Natural killer cell (primary cell): ENCODE measurements around the gene MAPK1. TPM values are rescaled to one million over a fixed set of nuclear protein-coding genes. Genes with fewer than 3 reads are reported as not detected.
"Not testable (repeated sequence)": the region's sequence is repeated elsewhere in the genome, so short reads cannot be mapped to it uniquely, and the experiment has no call there.

Experiments
- ATAC-seq, 3 donors: fragments of 150-1000 bp in 2 of 3; fragments of 200-7000 bp in 1 of 3; cut with Tn5 transposase; 1 replicate in 1 of 3; 2 replicates in 2 of 3; pipeline ENCODE4 v1.10.0; 2021; ENCODE audit warnings: mild to moderate bottlenecking in 2 of 3, moderate library complexity in 2 of 3
- DNase-seq, 2 donors: peaks; one replicate each; pipeline versions ENCODE4 v3.0.0 to v3.0.0-alpha.2; 2013 to 2021; ENCODE audit warnings: mixed read lengths in 1 of 2
- H3K27ac ChIP-seq: one replicate; pipeline ENCODE4 v1.5.1; 2013; ENCODE audit warnings: mild to moderate bottlenecking, low read length
- H3K27me3 ChIP-seq: one replicate; pipeline ENCODE4 v1.6.1; 2013; ENCODE audit warnings: low read length; ENCODE audit not compliant: control insufficient read depth, insufficient read depth
- H3K36me3 ChIP-seq: one replicate; pipeline ENCODE4 v1.6.1; 2013; ENCODE audit warnings: low read length; ENCODE audit not compliant: control insufficient read depth, insufficient read depth
- H3K4me1 ChIP-seq: one replicate; pipeline ENCODE4 v1.6.1; 2013; ENCODE audit warnings: low read length; ENCODE audit not compliant: control insufficient read depth, insufficient read depth
- H3K4me3 ChIP-seq: one replicate; pipeline ENCODE4 v1.5.1; 2013; ENCODE audit warnings: low read length
- H3K9me3 ChIP-seq: one replicate; pipeline ENCODE4 v1.6.1; 2013; ENCODE audit warnings: low read length; ENCODE audit not compliant: control insufficient read depth, insufficient read depth
- H3K27ac Mint-ChIP-seq, 2 donors: one replicate each; pipeline ENCODE4 v1.8.0; 2022; ENCODE audit warnings: mild to moderate bottlenecking in 2 of 2, mixed read lengths in 2 of 2, moderate library complexity in 1 of 2
- H3K27me3 Mint-ChIP-seq, 2 donors: one replicate each; pipeline ENCODE4 v1.8.0; 2022; ENCODE audit warnings: low read depth in 2 of 2, mixed read lengths in 2 of 2
- H3K36me3 Mint-ChIP-seq: one replicate; pipeline ENCODE4 v1.8.0; 2022; ENCODE audit warnings: mixed read lengths
- H3K4me1 Mint-ChIP-seq, 2 donors: one replicate each; pipeline ENCODE4 v1.8.0; 2022; ENCODE audit warnings: mixed read lengths in 2 of 2
- H3K4me3 Mint-ChIP-seq: one replicate; pipeline ENCODE4 v1.8.0; 2022; ENCODE audit warnings: mild to moderate bottlenecking, moderate library complexity, mixed read lengths
- H3K9me3 Mint-ChIP-seq, 2 donors: one replicate each; pipeline ENCODE4 v1.8.0; 2022; ENCODE audit warnings: mixed read lengths in 2 of 2
- CTCF ChIP-seq: fragments of 200-600 bp; IDR thresholded peaks from one replicate; pipeline ENCODE4 v1.8.0; 2022; ENCODE audit warnings: antibody characterized with exemption
- WGBS: methylation state at CpG from one replicate; pipeline ENCODE4 v1.1.7; 2013; ENCODE audit warnings: missing lambda C conversion rate; ENCODE audit not compliant: insufficient coverage; 5-methylcytosine and 5-hydroxymethylcytosine counted together
- intact Hi-C: fragments of 100-400 bp; cut with micrococcal nuclease; formaldehyde crosslinking; loops from one replicate; pipeline ENCODE4 v1.14.2; 2022
- total RNA-seq, 4 donors: library from RNA; stranded (reverse); fragments of 120-200 nt in 1 of 4; gene quantifications; one replicate each; pipeline versions ENCODE4 v1.2.3 to v1.2.4, GENCODE V29; 2013 to 2022

Gene MAPK1
- total RNA-seq, 3 donors from 2014 or later (not counting 1 experiment from before 2014, with no cell fraction given) = 189 to 246 (median 214) TPM

GRCh38 chr22:21753374-21754111 lies 113.9 kb downstream of the MAPK1 start:
- Histone ChIP-seq H3K4me1 (peaks cover 40% of the 10 kb centered on the region), H3K4me3 (no peak overlapping the region), H3K27me3 (no peaks in the 10 kb centered on the region), H3K9me3 (no peaks in the 10 kb centered on the region), H3K27ac (no peak overlapping the region), H3K36me3 (peaks cover 14% of the 10 kb centered on the region)
- DNase-seq (no peak), ATAC-seq (no peak)
- peaks cover 61 to 69% of the 10 kb centered on the region in 2 donors for H3K4me1 Mint-ChIP-seq
- no peak overlapping the region for H3K4me3 Mint-ChIP-seq
- H3K9me3 Mint-ChIP-seq = no peaks in the 10 kb centered on the region
- H3K27ac Mint-ChIP-seq = peak overlapping the region in 1 of 2 donors; percentile 69
- intact Hi-C loops = no loop called here
- 90% methylated on average over 14 of the region's 14 CpGs for WGBS
- no peak for TF ChIP-seq CTCF
- H3K27me3 Mint-ChIP-seq = no peaks in the 10 kb centered on the region
- peaks cover 6% of the 10 kb centered on the region for H3K36me3 Mint-ChIP-seq

- no peaks in the 10 kb centered on the region for H3K9me3 Mint-ChIP-seq
- DNase-seq (no peak), ATAC-seq (peak in 1 of 3 donors; percentile 51)
- no peak overlapping the region for H3K4me3 Mint-ChIP-seq
- no peak for TF ChIP-seq CTCF
- peak overlapping the region; percentile 14 to 84 for H3K27ac Mint-ChIP-seq
- Histone ChIP-seq H3K27ac (peak overlapping the region; percentile 7), H3K27me3 (no peaks in the 10 kb centered on the region), H3K4me1 (peaks cover 37% of the 10 kb centered on the region), H3K9me3 (no peaks in the 10 kb centered on the region), H3K36me3 (peaks cover 9% of the 10 kb centered on the region), H3K4me3 (no peak overlapping the region)
- no peaks in the 10 kb centered on the region for H3K27me3 Mint-ChIP-seq
- H3K36me3 Mint-ChIP-seq = peaks cover 4% of the 10 kb centered on the region
- H3K4me1 Mint-ChIP-seq = peaks cover 58 to 69% of the 10 kb centered on the region in 2 donors
- 67% methylated on average over 4 of the region's 4 CpGs for WGBS
- intact Hi-C loops = no loop called here
Measured at GRCh38 chr22:21752276-21752675, 115.2 kb downstream of the MAPK1 start.

GRCh38 chr22:21745948-21746347 lies 121.5 kb downstream of the MAPK1 start:
- Histone ChIP-seq H3K36me3 (no peaks in the 10 kb centered on the region), H3K4me3 (no peak overlapping the region), H3K4me1 (peaks cover 8% of the 10 kb centered on the region), H3K27ac (no peak overlapping the region), H3K9me3 (no peaks in the 10 kb centered on the region), H3K27me3 (no peaks in the 10 kb centered on the region)
- Mint-ChIP-seq H3K27me3 (no peaks in the 10 kb centered on the region), H3K27ac (no peak overlapping the region), H3K36me3 (no peaks in the 10 kb centered on the region), H3K4me3 (no peak overlapping the region), H3K9me3 (no peaks in the 10 kb centered on the region), H3K4me1 (peaks cover 12 to 27% of the 10 kb centered on the region in 2 donors)
- DNase-seq (no peak), ATAC-seq (no peak)
- intact Hi-C loops = no loop called here
- TF ChIP-seq CTCF = no peak
- WGBS = 95% methylated on average over 8 of the region's 8 CpGs

- ATAC-seq, H3K9me3 ChIP-seq, H3K27ac Mint-ChIP-seq, H3K27ac ChIP-seq, H3K4me3 Mint-ChIP-seq, H3K27me3 Mint-ChIP-seq, H3K36me3 ChIP-seq, H3K4me3 ChIP-seq, H3K4me1 ChIP-seq, H3K36me3 Mint-ChIP-seq, intact Hi-C loops, DNase-seq, H3K9me3 Mint-ChIP-seq, H3K27me3 ChIP-seq: not testable (repeated sequence)
- H3K4me1 Mint-ChIP-seq = peaks cover 12 to 27% of the 10 kb centered on the region in 2 donors
- 96% methylated on average over 6 of the region's 6 CpGs for WGBS
Measured at GRCh38 chr22:21744917-21745316, 122.5 kb downstream of the MAPK1 start.
